Upper lobe of left lung (tissue), 6 donors: ENCODE measurements around the gene DNAAF1. TPM values are rescaled to one million over a fixed set of nuclear protein-coding genes. Genes with fewer than 3 reads are reported as not detected.

Experiments used
- ATAC-seq, 2 donors: fragments of 200-7000 bp; cut with Tn5 transposase; one replicate each; pipeline ENCODE4 v1.9.1; 2022; ENCODE audit warnings: mild to moderate bottlenecking in 2 of 2, moderate library complexity in 2 of 2; ENCODE audit not compliant: low FRiP score in 2 of 2
- DNase-seq, 2 donors: peaks; one replicate each; pipeline ENCODE4 v3.0.0-alpha.2; 2019 to 2020
- H3K27ac ChIP-seq, 4 donors: fragments of 200-600 bp; sonication (generic); one replicate each; pipeline ENCODE4 v1.5.1; 2016 to 2019
- H3K27me3 ChIP-seq, 4 donors: fragments of 200-600 bp; sonication (generic); one replicate each; pipeline ENCODE4 v1.5.1; 2017 to 2019
- H3K36me3 ChIP-seq, 4 donors: fragments of 200-600 bp; sonication (generic); one replicate each; pipeline ENCODE4 v1.5.1; 2016 to 2019
- H3K4me1 ChIP-seq, 4 donors: fragments of 200-600 bp; sonication (generic); one replicate each; pipeline ENCODE4 v1.5.1; 2018 to 2019
- H3K4me3 ChIP-seq, 4 donors: fragments of 200-600 bp; sonication (generic); one replicate each; pipeline ENCODE4 v1.5.1; 2017 to 2019; ENCODE audit warnings: mild to moderate bottlenecking in 2 of 4, moderate library complexity in 1 of 4
- H3K9me3 ChIP-seq, 4 donors: fragments of 200-600 bp; sonication (generic); one replicate each; pipeline ENCODE4 v1.5.1; 2018 to 2019
- EP300 ChIP-seq, 4 donors: sonication (generic); formaldehyde crosslinking; IDR thresholded peaks; one replicate each; pipeline ENCODE4 v1.5.1; 2017; ENCODE audit warnings: antibody characterized with exemption in 4 of 4, control low read depth in 2 of 4
- POLR2A ChIP-seq, 4 donors: fragments of 450-650 bp; IDR thresholded peaks; one replicate each; pipeline ENCODE4 v1.5.1; 2016 to 2017; ENCODE audit warnings: antibody characterized with exemption in 4 of 4, mild to moderate bottlenecking in 2 of 4
- POLR2AphosphoS5 ChIP-seq, 2 donors: sonication (generic); formaldehyde crosslinking; IDR thresholded peaks; one replicate each; pipeline ENCODE4 v1.5.1; 2017; ENCODE audit warnings: antibody characterized with exemption in 2 of 2
- WGBS, 2 donors: methylation state at CpG; one replicate each; pipeline ENCODE4 v1.1.5; 2017 to 2018; 5-methylcytosine and 5-hydroxymethylcytosine counted together
- total RNA-seq, 6 donors: library from RNA; depleted of rRNA in 4 of 6; stranded (reverse); fragments of >200 nt in 4 of 6; gene quantifications; one replicate each; pipeline versions ENCODE4 v1.1.0 to v1.2.1, GENCODE V29; 2016 to 2021
- TF ChIP-seq, protein P1 (sequence below), 6 experiments: fragments of 450-650 bp in 4 of 6; fragments of 200-600 bp in 2 of 6; sonication (generic) in 2 of 6; IDR thresholded peaks; one replicate each; pipeline ENCODE4 v1.5.1; 2016 to 2019; ENCODE audit warnings: antibody characterized with exemption in 6 of 6
- donor health status: DM: no; HTN: no; CAD: no; lungs with moderate emphysema.
- donor health status: DM: no; HTN: yes; CAD: no; lungs with severe emphysema.

The DNAAF1 gene
- total RNA-seq, 6 donors from 2014 or later, result 0.97 to 58.7 (median 28.5) TPM

DNA sequence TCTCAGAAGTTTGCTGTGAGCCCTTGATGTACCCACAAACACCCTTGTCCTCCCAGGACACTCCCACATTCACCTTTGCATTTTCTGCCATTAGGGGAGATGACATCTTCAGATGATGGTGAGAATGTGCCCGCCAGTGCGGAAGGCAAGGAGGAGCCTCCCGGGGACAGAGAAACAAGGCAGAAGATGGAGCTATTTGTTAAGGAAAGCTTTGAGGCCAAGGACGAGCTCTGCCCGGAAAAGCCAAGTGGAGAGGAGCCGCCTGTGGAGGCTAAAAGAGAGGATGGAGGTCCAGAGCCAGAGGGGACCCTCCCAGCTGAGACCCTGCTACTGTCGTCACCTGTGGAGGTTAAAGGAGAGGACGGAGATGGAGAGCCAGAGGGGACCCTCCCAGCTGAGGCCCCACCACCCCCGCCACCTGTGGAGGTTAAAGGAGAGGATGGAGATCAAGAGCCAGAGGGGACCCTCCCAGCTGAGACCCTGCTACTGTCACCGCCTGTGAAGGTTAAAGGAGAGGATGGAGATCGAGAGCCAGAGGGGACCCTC lies 24.7 kb downstream of the DNAAF1 start:
- Histone ChIP-seq H3K36me3 (no peaks in the 10 kb centered on the region), H3K9me3 (no peaks in the 10 kb centered on the region), H3K4me3 (no peak overlapping the region), H3K4me1 (peaks cover 0 to 1% (median under 1%) of the 10 kb centered on the region in 4 donors), H3K27me3 (no peaks in the 10 kb centered on the region), H3K27ac (no peak overlapping the region)
- WGBS, 2 donors, result 68 to 82% methylated on average over 11 of the region's 11 CpGs
- ATAC-seq (no peak), DNase-seq (no peak)
- TF ChIP-seq, protein P1, sequence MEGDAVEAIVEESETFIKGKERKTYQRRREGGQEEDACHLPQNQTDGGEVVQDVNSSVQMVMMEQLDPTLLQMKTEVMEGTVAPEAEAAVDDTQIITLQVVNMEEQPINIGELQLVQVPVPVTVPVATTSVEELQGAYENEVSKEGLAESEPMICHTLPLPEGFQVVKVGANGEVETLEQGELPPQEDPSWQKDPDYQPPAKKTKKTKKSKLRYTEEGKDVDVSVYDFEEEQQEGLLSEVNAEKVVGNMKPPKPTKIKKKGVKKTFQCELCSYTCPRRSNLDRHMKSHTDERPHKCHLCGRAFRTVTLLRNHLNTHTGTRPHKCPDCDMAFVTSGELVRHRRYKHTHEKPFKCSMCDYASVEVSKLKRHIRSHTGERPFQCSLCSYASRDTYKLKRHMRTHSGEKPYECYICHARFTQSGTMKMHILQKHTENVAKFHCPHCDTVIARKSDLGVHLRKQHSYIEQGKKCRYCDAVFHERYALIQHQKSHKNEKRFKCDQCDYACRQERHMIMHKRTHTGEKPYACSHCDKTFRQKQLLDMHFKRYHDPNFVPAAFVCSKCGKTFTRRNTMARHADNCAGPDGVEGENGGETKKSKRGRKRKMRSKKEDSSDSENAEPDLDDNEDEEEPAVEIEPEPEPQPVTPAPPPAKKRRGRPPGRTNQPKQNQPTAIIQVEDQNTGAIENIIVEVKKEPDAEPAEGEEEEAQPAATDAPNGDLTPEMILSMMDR (IDR thresholded peaks at IDR 0.05), result no peak
- TF ChIP-seq EP300 (IDR thresholded peaks at IDR 0.05) (no peak), POLR2AphosphoS5 (IDR thresholded peaks at IDR 0.05) (no peak), POLR2A (IDR thresholded peaks at IDR 0.05) (no peak)

DNA sequence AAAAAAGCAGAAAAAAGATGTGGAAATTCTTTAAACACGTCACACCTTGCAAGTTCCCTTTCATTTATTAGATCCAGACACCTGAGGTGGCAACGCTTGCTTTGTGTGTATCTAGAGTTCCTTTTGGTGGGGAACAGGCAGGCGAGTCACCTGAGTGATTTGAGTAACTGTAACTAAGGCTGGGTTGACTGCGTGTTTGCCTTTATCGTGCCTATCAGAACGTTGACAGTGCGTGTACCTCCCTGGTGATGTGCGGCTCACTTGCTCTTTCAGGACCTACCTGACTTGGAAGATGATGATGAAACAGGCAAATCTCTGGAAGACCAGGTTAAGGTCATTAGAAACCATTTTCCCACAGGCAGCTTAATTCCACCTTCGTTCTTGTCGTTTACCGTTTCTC lies 29.3 kb downstream of the DNAAF1 start:
- TF ChIP-seq POLR2A (IDR thresholded peaks at IDR 0.05), result no peak
- no peak for TF ChIP-seq EP300 (IDR thresholded peaks at IDR 0.05)
- no peak for TF ChIP-seq POLR2AphosphoS5 (IDR thresholded peaks at IDR 0.05)
- TF ChIP-seq, protein P1 (IDR thresholded peaks at IDR 0.05), result no peak
- Histone ChIP-seq H3K4me1 (peaks cover 29 to 45% (median 33%) of the 10 kb centered on the region in 4 donors), H3K27me3 (no peaks in the 10 kb centered on the region), H3K36me3 (peaks cover 6 to 16% (median 13%) of the 10 kb centered on the region in 4 donors), H3K27ac (no peak overlapping the region), H3K4me3 (no peak overlapping the region), H3K9me3 (no peaks in the 10 kb centered on the region)
- 76 to 85% methylated on average over 11 of the region's 11 CpGs for WGBS, 2 donors
- ATAC-seq (no peak), DNase-seq (no peak)

DNA sequence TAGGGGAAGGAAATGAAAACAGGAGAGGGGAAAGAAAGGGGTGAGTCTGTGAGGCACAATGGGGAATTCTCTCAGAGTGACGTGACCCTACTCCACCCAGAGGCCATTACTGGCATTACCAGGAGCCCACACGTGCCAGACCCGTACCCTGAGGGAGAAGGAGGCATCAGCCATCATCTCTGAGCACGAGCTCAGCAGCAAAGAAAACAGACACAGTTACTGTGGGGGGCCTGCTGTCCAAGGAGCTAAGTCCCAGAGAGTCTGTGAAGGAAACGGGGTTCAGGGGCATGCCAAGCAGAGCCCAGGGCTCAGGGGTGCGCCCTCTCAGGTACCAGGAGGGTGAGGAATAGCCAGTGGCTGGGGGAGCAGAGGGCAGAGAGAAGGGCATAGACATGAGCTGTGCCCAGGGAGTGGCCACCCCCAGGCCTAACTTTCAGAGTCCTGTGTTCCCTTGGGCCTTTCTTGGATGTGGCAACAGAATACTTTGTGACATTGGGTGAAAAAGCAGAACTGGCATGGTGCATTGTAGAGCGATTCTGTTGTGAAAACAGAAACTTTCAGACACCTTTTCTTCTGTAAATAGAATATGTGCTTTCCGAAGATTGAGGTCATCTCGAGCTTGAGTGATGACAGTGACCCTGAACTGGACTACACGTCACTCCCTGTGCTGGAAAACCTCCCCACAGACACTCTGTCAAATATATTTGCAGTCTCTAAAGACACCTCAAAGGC lies 30.4 kb downstream of the DNAAF1 start:
- H3K27ac ChIP-seq, result peak overlapping the region; percentile 76 to 89 (median 88)
- ATAC-seq (peak; percentile 64 to 80), DNase-seq (peak in 1 of 2 donors; percentile 68)
- no peak overlapping the region for H3K4me3 ChIP-seq
- peaks cover 12 to 28% (median 24%) of the 10 kb centered on the region in 4 donors for H3K36me3 ChIP-seq
- TF ChIP-seq EP300 (IDR thresholded peaks at IDR 0.05), result no peak
- TF ChIP-seq, protein P1 (IDR thresholded peaks at IDR 0.05), result peak; percentile 58 to 92 (median 86)
- 30 to 35% methylated on average over 8 to 10 of the region's 10 CpGs for WGBS, 2 donors
- no peaks in the 10 kb centered on the region for H3K9me3 ChIP-seq
- H3K27me3 ChIP-seq, result no peaks in the 10 kb centered on the region
- H3K4me1 ChIP-seq, result peaks cover 29 to 56% (median 33%) of the 10 kb centered on the region in 4 donors

DNA sequence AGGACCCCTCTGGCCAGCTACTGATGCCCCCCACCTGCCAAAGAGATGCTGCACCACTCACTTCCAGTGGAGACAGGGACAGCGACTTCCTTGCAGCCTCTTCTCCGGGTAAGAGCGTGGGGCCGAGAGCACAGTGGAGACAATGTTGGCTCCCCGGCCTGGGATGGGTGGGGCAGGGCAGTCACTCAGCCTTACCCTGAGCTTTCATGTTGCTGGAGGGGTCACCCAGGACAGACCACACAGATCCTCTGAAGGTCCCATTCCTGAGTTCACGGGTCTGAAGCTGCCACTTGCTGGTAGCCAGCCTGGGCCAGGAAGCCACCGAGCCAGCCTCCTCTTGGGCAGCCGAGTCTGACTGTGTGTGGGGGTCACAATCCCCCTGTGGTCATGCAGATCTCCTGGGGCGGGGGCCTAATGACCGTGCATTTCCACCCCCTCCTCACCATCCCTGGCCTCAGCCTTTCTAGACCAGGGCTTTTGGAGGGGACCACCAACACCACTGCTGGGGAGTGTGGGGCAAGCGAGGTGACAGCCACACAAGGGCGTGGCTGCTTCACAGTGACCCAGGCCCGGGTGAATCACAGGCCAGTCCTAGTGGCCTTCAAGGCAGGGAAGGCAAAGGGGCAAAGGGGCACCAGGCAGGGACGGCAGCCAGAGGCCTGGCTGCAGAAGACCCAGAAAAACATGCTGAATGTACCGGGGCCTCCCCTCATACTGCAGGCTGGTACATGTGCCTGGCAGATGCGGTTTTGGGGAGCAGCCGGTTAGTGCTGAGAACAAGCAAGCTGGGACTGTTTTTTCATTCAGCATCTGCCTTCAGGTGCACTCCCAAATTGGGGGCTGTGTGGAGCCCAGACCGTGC lies 31.3 kb downstream of the DNAAF1 start:
- peaks cover 29 to 56% (median 33%) of the 10 kb centered on the region in 4 donors for H3K4me1 ChIP-seq
- TF ChIP-seq, protein P1 (IDR thresholded peaks at IDR 0.05), result no peak
- TF ChIP-seq EP300 (IDR thresholded peaks at IDR 0.05) (no peak), POLR2AphosphoS5 (IDR thresholded peaks at IDR 0.05) (no peak), POLR2A (IDR thresholded peaks at IDR 0.05) (no peak)
- DNase-seq, result no peak
- peaks cover 17 to 37% (median 33%) of the 10 kb centered on the region in 4 donors for H3K36me3 ChIP-seq
- no peak overlapping the region for H3K4me3 ChIP-seq
- H3K27ac ChIP-seq, result peak overlapping the region; percentile 76 to 89 (median 88)
- 62% methylated on average over 8 to 18 of the region's 18 CpGs for WGBS, 2 donors
- ATAC-seq, result peak; percentile 1 to 22
- no peaks in the 10 kb centered on the region for H3K9me3 ChIP-seq
- no peaks in the 10 kb centered on the region for H3K27me3 ChIP-seq
